ENCODE data around the gene ZNF366. TPM values are rescaled to one million over a fixed set of nuclear protein-coding genes. Genes with fewer than 3 reads are reported as not detected.

The ZNF366 gene
- total and polyA plus RNA-seq, 2 of the 13 experiments (the other 11 are each of a cell fraction or from before 2014, with no cell fraction given), result not detected

- TF ChIP-seq ZNF713 (CRISPR knock-in tag; IDR thresholded peaks at IDR 0.05), result no peak
- no peak for TF ChIP-seq ZIK1 (CRISPR knock-in tag; IDR thresholded peaks at IDR 0.05; ENCODE audit: borderline replicate concordance, low read depth)
- TF ChIP-seq ZNF761 (CRISPR knock-in tag; conservative IDR thresholded peaks at IDR 0.05), result no peak
- TF ChIP-seq DMTF1 (CRISPR knock-in tag; IDR thresholded peaks at IDR 0.05), result no peak
Measured at GRCh38 chr5:72498284-72498683, 8.9 kb downstream of the ZNF366 start (continued).

- TF ChIP-seq MEIS1 (CRISPR knock-in tag; IDR thresholded peaks at IDR 0.05; ENCODE audit: borderline replicate concordance) (no peak), ZNF441 (CRISPR knock-in tag; IDR thresholded peaks at IDR 0.05; ENCODE audit: borderline replicate concordance) (no peak), PRDM4 (CRISPR knock-in tag; IDR thresholded peaks at IDR 0.05; ENCODE audit: borderline replicate concordance) (no peak), MTERF4 (CRISPR knock-in tag; IDR thresholded peaks at IDR 0.05) (no peak), ZSCAN5A (CRISPR knock-in tag; IDR thresholded peaks at IDR 0.05; ENCODE audit: borderline replicate concordance) (no peak), IKZF1 (IDR thresholded peaks at IDR 0.05) (no peak), ZSCAN21 (CRISPR knock-in tag; IDR thresholded peaks at IDR 0.05; ENCODE audit: borderline replicate concordance) (no peak), STAT6 (CRISPR knock-in tag; IDR thresholded peaks at IDR 0.05; ENCODE audit: borderline replicate concordance) (no peak), ZFAT (CRISPR knock-in tag; conservative IDR thresholded peaks at IDR 0.05) (no peak)
- intact Hi-C loops (cut with micrococcal nuclease; ENCODE audit: unreplicated experiment), result no loop called here
- 55% methylated on average over 3 of the region's 3 CpGs for WGBS (ENCODE audit: low lambda C conversion rate)
- no TSS peak for BruUV-seq (replicated peaks)
- no peaks in the 10 kb centered on the region for H3K9me3 ChIP-seq (ENCODE audit: low read length)
- peaks cover 10% of the 10 kb centered on the region for H3K4me1 ChIP-seq (ENCODE audit: insufficient read depth, low read length)
- FAIRE-seq (no peak), ATAC-seq (no peak), DNase-seq (ENCODE audit: low spot score) (no peak)
- no peak overlapping the region for H2AFZ ChIP-seq (ENCODE audit: low read length)
- H3K79me2 ChIP-seq (ENCODE audit: insufficient read depth, low read length), result no peaks in the 10 kb centered on the region
- CTCF ChIA-PET (ENCODE audit: low intra/inter-chr PET ratio, low total read pairs), result no interaction called here
- H4K20me1 ChIP-seq (ENCODE audit: insufficient read depth, low read length), result no peaks in the 10 kb centered on the region
- no peak overlapping the region for H3K4me2 ChIP-seq (ENCODE audit: low read depth, low read length)
- POLR2A ChIA-PET, result no interaction called here
- no peak overlapping the region for H3K4me3 ChIP-seq (replicated peaks in 1 of 3; ENCODE audit: insufficient read depth in 1 of 3, low read depth in 2 of 3, low read length in 3 of 3)
- no peak overlapping the region for H3K27ac ChIP-seq (ENCODE audit: extremely low read length, insufficient read depth, low read length)
- H3K36me3 ChIP-seq (replicated peaks in 1 of 2; ENCODE audit: control insufficient read depth in 1 of 2, insufficient read depth in 2 of 2, low read length in 2 of 2), result no peaks in the 10 kb centered on the region
- in situ Hi-C loops (cut with HindIII; ENCODE audit: extremely low pct_ligation_motif_present, low pct_unique_long_range_greater_than_20kb), result no loop called here
- H3K9ac ChIP-seq (ENCODE audit: insufficient read depth, low read depth, low read length), result no peak overlapping the region
- peaks cover 2 to 12% of the 10 kb centered on the region in 2 experiments; a peak in 3 of 5 replicates for H3K27me3 ChIP-seq (ENCODE audit: control insufficient read depth in 1 of 2, insufficient read depth in 2 of 2, low read length in 2 of 2)
Measured at GRCh38 chr5:72497823-72498222, 9.4 kb downstream of the ZNF366 start.

Measured in HepG2 (cell line).